NCI-H2107 treated with DMSO at 0.1 percent for 48 hours (cell line): ENCODE results near the gene KLK2.
A peak's percentile ranks its signal among the peaks of the same experiment; 100 is the strongest.

Experiments used
- DNase-seq: peaks from one replicate; lab custom pipeline; 2025; ENCODE audit not compliant: unreplicated experiment; lab: John Stamatoyannopoulos, UW

KLK2 gene

DNA sequence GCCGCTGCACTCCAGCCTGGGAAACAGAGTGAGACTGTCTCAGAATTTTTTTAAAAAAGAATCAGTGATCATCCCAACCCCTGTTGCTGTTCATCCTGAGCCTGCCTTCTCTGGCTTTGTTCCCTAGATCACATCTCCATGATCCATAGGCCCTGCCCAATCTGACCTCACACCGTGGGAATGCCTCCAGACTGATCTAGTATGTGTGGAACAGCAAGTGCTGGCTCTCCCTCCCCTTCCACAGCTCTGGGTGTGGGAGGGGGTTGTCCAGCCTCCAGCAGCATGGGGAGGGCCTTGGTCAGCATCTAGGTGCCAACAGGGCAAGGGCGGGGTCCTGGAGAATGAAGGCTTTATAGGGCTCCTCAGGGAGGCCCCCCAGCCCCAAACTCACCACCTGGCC lies at the start of gene KLK2:
Gene KLK2, plus strand, starts transcription at position 384 of the 400 bp plus-strand sequence. CDS start 35 bp downstream, outside the sequence.
- DNase-seq, result no peak

DNA sequence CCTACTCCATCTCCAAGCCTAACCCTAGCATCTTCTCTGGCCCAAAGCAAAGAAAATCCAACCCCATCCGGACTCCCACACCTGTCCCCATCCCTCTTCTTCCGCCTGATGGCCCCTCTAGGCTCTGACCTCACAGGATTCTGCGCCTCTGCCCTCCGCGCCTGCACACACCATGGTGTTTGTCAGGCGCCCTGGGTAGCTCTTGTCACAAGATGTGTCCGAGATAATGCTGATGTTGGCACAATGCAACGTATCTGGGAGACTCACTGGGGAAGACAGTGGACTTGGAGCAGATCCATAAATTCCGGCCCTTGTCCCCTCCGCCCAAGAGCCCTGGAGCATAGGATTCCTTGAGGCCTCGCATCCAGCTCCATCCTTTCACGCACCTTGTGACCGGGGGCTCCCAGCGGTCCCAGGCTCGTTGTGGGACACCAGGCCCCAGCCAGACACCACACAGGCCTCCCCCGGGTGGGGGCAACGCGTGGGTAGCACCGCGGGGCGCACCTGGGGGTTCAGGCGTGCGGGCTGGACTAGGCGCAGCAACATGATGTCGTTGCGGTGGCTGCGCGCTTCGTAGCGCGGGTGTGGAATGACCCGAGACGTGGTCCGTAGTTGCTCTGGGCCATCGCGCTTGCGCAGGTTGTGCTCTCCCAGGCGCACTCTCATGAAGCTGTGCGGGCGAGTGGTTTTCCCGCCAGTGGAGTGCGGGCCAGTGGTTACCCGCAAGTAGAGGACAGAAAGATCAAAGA lies 46.6 kb upstream of the KLK2 start:
- no peak for DNase-seq

DNA sequence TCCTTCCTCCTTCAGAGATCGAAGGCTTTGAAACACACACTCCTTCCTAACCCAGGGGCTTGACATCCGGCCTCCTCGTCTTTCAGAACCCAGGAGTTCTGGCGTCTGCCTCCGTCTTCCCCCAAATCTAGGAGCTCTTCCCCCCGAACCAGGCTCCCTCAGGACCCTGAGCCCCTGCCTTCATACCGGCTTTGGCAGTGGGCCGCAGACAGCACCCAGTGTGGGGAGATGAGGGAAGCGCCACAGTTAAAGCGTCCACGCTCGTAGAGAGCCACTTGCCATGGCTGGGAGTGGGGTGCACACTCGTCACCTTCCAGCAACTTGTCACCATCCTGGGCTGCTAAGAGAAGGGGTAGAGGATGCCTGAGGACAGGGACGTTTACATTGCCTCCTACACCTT lies 45.8 kb upstream of the KLK2 start:
- no peak for DNase-seq

DNA sequence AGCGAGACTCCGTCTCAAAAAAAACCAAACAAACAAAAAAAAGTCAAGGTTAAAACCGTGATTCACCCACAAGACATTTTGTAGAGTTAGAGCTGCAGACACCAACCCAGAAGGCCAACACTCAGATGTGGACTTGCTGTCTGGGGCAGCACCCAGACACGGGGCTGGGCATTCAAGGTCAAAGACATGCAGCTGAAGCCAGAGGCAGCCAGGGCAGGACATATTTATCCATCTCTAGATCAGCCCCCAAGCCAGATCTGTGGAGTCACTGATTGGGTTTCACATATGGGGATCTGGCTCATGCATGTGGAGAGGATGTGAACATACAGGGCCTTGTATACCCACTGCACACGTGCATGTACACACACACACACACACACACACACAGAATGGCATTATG lies 43.4 kb upstream of the KLK2 start:
- no peak for DNase-seq

DNA sequence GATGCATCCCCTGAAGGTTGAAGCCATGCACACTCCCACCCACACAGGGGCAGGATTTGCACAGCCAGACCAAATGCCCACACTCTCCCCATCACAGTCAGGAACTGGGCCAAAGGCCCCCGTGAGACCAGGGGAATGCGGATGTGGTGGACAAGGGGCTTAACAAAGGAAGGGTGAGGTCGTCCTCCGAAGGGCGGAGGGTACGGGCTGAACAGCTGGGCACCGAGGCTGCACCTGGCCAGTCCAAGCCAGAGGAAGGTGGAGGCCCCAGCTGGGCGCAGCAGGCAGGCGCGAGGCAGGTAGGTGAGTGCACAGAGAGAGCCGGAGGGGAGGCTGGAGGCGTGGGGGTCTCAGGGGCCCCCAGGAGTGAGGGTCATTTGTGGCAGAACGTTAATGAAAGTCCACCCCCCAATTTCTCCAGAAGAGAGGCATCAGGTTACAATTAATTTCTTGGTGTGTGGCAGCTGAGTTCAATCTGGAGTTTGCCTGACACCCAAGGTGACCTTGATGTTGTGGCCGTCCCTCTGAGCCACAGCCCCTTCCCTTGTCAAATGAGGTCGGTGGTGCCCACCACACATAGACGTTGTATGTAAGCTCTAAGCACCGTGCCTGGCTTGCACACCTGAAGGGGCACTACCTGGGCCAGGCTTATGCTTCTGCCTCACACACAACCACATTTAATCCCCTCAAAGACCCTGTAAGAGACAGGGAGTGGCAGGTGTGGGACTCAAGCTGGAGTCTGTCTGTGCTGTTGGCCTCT lies 42.8 kb upstream of the KLK2 start:
- DNase-seq, result no peak

DNA sequence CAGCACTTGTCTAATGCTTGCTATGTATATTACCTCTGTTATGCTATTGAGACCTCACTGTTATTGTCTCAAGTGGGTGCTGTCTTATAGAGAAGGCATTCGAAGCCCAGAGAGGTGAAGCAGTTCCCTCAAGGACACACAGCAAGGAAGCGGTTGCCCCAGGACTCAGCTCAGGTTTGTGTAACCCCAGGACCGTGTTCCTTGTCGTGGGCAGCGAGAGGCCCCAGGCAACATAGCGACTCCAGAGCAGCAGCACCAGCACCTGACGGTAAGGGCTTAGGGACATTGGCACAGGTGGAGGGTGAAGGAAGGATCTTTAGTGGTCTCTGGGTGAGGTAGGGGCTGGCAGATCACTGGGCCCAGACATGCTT lies 42.2 kb upstream of the KLK2 start:
- no peak for DNase-seq

DNA sequence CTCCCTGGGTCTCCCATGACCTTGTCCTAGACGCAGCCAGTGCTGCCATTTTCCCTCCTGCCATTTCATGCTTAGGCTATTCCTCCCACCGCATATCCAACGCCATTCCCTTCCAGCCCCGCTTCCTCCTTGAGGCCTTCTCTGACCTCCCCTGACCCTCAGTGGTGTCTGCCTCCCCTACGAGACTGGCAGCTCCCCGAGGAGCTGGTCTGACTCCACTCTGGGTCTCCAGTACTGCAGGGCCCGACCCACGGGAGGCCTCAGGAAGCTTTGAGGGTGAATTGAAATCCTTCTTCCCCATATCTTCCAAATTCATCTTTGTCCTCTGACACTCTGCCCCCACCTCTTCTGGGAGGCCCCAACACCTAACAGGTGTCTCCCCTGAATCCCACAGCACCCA lies 40.6 kb upstream of the KLK2 start:
- no peak for DNase-seq

DNA sequence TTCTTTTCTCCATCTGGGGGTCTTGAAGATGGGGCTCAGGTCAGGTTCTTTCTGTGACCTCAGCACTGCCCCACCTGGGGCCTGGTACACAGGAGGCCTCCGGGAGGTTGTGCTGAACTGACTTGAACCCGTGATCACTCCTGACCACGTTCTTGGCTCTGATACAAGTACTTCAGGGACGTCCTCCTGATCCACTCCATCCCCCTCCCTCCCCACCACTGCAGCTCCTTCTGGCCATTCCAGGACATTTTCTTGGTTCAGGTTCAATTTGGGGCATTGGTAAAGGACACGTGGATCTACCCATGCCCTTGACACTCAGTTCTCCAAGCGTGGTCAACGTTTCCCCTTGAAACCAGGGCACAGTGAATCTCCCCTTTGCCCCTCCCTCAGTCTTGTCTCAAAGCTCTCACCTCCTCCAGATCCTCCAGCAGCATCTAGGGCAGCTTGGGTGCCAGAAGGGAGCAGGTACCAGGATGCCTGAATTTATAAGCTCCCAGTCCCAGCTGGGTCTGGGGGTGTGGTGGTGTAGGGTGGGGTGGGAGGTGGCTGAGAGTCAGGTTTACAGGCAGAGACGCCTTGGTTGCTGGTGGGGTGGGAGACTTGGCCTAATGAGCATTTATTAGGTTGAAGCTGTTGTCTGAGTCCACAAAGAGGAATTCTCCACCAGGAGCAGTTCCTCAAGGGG lies 40.0 kb upstream of the KLK2 start, which contains the start of gene KLK15:
Gene KLK15, minus strand, starts transcription at position 458 of the 685 bp plus-strand sequence. CDS start 2,082 bp downstream, outside the sequence.
- DNase-seq, result no peak

DNA sequence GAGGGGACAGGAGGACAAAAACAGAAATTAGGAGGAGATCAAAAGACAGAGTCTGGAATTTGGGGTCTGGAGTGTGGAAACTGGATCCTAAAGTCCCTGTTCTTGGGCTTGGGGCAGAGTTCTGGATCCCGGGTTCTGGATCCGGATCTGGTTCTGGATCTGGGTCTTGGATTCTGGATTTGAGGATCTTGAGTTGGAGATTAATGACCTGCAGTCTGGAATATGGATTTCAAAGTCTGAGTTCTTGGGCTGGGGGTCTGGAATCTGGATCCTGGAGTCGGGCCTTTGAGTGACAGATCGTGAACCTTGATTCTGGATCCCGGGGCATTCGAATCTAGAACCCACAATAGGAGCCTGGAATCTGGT lies 39.5 kb upstream of the KLK2 start:
- no peak for DNase-seq

DNA sequence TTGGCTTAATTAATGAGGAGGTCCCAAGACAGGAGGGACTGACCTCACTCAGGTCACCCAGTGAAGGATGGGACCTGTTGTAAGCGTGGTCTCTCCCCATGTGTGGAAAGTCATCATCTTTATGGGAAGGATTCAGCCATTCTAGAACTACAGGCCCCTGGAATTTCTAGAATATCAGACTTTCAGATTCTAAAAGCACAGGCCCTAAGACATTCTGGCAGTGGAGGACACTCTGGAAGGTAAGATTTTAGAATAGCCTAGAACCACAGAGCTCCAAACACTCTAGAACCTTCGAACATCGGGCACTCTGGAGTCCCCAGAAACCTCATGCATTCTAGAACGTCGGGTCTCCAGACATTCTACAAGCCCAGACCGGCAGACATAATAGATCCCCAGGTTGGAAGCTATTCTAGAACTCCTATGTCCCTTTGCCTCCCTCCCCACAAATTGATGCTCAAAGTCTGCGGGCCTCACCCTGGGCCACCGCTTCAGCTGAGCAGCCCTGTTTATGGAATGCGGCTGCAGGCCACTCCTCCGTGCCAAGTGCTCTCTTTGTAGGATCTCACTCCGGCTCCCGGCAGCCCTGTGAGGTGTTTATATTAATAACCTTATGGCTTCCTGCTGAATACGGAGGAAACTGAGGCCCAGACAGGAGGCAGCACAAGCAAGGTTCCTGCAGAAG lies 38.0 kb upstream of the KLK2 start:
- no peak for DNase-seq

DNA sequence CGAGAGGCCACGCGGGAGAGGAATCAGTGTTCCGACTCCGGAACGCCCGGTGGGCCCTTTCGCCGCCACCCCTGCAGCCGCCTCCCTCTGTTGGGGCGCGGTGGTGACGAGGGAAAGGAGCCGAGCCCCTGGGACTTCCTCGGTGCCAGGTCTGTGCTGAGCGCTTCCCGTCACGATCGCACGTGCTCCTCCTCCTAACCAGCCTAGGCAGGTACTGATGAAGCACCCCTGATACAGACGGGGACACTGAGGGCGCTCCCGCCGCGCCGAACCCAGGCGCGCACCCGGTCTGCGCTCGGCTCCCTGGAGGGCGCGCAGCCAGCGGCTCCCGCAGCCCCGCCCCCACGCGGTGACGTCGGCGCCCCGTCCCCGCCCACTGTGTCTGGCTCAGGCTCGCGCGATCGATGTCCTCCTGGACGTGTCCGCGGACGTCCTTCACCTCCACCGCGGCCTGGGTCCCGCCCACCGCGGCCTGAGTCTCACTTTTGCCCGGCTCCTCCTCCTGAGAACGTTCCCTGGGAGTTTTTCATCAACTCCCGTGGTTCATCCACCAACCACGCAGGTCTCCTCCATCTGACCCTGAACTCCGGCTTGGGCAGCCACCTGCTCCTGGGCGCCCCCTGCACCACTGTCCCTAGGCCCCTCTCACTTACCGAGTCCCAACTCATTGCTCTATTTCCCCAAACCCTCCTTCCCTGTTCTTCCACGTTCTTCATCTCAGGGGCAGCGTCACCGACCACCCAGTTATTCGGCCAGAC lies 37.3 kb upstream of the KLK2 start:
- peak; percentile 34 for DNase-seq

DNA sequence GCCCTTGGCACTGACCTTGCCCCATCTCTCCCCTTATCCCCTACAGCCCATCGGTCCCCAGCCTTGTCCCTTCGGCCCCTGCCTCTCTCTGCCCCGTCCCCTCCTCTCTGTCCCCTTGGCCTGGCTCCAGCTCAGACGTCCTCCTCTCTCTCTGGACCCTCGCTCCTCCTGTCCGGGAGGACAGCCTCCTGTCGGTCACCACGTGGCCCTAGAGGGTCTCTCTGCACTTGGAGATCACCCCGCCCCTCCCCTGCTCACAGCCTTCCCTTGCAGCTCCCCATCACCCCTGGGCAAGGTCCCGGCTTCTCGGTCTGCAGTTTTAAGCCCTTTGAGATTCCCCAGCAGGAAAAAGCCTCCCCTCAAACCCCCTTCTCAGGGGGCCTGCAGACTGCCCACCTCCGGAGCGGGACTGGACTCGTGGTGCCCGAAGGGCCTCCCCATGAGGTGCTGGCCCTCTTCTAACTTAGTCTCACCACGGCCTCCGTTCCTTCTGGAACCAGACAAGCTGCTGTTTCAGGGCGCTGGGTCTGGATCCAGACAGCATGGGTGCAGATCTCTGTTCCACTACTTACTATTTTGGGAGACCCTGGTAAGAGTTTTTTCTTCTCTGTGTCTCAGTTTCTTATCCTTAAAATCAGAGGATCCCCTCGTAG lies 36.6 kb upstream of the KLK2 start:
- no peak for DNase-seq

DNA sequence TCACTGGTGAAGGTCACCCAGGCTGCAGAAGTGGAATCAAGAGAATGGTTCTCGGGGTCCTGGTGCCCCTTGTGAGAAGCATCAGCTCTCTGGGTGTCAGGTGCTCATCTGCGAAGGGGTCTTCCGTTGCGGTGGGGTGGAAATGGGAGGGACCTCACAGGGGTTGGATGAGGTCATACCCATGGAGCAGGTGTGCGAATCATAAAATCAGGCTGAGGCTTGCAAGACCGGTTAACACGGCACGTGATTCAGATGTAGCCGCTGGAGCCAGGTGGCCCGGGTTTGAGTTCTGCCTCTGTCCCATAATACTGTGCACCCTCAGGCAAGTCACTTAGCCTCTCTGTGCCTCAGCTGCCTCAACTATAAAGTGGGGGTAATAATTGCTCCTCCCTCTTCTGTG lies 35.9 kb upstream of the KLK2 start:
- DNase-seq, result no peak

DNA sequence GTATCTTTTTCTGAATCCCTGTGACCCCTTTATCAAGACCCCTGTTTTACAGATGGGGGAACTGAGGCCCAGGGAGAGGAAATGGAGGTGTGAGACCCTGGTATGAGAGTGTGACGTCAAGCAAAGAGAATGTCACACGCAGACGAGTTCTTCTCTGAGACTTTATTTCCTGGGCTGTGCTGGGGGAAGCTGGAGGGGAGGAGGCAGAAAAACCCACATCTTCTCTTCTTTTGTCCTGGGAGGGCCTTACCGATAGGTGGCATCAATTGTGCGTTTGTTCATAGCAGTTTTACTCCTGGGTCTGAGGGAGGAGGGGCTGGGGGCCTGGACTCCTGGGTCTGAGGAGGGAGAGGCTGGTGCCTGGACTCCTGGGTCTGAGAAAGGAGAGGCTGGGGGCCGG lies 35.0 kb upstream of the KLK2 start:
- no peak for DNase-seq

DNA sequence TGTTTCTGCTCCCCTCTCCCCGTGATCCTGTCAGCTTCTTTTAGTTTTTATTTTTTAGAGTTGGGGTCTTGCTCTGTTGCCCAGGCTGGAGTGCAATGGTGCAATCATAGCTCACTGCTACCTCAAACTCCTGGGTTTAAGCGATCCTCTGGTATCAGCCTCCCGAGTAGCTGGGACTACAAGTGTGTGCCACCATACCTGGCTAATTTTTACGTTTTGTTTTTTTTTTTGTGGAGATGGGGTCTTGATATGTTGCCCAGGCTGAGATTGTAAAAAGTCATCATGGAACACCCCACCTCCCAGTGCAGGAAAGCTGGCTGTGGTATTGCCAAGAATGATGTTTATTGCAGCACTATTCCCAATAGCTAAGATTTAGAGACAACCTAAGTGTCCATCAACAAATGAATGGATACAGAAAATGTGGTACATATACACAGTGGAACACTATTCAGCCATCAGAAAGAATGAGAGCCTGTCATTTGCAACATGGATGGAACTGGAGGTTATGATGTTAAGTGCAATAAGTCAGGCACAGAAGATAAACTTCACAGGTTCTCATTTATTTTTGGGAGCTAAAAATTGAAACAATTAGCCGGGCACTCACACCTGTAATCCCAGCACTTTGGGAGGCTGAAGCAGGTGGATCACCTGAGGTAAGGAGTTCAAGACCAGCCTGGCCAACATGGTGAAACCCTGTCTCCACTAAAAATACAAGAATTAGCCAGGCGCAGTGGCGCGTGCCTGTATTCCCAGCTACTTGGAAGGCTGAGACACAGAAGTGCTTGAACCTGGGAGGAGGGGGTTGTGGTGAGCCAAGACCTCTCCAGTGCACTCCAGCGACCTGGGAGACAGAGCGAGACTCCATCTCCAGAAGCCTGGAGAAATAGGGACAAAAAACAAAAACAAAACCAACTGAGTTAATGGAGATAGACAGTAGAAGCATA lies 33.3 kb upstream of the KLK2 start:
- no peak for DNase-seq

DNA sequence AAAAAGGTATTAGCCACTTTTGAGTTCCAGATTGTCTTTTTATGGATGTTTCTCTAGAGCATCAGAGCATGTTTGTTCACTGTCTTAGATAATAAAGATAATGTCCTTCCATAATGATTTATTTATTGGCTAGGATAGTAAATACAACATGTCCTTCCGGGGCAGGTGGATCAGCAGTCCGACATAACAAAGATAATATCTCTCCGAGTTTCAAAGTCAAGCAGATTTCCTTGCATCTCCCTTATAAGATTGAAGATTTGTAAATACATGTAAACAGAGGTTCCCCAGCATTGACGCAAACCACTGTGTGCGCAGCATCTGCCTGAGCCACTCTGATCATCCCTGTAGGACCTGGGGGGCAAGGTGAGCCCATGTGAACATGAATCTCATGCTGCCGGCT lies 31.1 kb upstream of the KLK2 start:
- no peak for DNase-seq

DNA sequence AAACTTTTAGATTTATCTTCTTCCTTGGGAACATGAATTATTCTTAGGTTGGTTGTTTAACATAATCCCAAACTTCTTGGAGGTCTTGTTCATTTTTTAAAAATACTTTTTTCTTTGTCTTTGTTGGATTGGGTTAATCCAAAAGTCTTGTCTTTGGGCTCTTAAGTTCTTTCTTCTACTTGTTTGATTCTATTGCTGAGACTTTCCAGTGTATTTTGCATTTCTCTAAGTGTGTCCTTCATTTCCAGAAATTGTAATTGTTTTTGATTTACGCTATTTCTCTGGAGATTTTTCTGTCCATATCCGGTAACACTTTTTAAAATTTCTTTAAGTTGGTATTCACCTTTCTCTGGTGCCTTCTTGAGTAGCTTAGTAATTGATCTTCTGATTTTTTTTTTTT lies 30.0 kb upstream of the KLK2 start:
- no peak for DNase-seq

DNA sequence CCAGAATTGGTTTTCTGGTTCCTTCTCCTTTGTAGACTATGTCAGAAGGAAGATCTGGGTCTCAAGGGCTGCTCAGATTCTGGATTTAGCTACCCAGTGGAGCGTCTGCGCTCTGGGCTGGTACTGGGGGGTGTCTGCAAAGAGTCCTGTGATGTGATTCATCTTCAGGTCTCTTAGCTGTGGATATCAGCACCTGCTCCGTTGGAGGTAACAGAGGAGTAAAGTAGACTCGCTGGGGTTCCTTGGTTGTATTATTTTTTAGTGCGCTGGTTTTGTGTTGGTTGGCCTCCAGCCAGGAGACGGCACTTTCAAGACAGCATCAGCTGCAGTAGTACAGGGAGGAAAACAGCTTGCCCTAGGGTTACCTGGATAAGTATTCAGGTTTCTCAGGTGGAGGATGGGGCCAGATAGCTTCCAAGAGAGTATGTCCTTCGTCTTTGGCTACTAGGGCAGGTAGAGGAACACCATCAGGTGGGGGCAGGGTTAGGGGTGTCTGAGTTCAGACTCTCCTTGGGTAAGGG lies 29.5 kb upstream of the KLK2 start:
- DNase-seq, result no peak
